Inflammatory macrophage treated with lipopolysaccharide for 4 hours (primary cell): Measurements from ENCODE around the gene SERPINA3.
"Not testable (repeated sequence)": the region's sequence is repeated elsewhere in the genome, so short reads cannot be mapped to it uniquely, and the experiment has no call there.

ENCODE experiments used
- DNase-seq: peaks from one replicate; pipeline ENCODE4 v3.0.0-alpha.2; 2020

SERPINA3 gene

DNA sequence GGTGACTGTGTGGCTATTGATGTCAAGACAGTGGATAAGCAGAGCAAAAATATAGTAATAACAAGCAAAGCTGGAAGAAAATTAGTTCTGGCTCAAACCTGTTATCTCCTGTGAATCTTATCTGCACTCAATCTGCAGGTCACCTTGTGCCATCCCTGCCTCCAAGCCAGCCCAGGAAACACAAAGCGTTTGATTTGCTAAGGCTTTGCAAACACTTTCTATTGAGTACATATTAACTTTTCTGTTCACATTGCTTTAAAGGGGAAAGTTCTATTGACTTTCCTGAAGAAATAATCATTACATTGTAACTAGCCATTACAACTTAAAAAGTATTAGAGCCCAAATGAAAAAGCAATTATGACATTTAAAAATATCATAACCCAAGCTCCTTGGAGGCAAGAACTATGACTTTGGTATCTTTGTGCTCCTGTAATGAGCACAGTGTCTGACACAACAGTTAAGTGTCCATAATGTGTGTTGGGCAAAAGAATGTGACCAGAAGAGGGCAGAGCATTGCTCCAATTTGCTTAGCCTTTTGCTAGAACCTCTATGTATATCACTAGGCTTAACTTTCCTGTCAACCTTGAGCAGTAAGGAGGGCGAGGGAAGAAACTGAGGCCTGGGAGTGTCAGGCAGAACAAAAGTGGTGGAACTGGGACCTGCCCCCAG, 24.7 kb downstream of the SERPINA3 start:
- no peak for DNase-seq

- DNase-seq, result not testable (repeated sequence)
Observed at GRCh38 chr14:94637814-94638213, 25.6 kb downstream of the SERPINA3 start.

- no peak for DNase-seq
Observed at GRCh38 chr14:94638339-94638738, 26.1 kb downstream of the SERPINA3 start.

GRCh38 chr14:94638961-94639817, 27.0 kb downstream of the SERPINA3 start:
- no peak for DNase-seq

DNA sequence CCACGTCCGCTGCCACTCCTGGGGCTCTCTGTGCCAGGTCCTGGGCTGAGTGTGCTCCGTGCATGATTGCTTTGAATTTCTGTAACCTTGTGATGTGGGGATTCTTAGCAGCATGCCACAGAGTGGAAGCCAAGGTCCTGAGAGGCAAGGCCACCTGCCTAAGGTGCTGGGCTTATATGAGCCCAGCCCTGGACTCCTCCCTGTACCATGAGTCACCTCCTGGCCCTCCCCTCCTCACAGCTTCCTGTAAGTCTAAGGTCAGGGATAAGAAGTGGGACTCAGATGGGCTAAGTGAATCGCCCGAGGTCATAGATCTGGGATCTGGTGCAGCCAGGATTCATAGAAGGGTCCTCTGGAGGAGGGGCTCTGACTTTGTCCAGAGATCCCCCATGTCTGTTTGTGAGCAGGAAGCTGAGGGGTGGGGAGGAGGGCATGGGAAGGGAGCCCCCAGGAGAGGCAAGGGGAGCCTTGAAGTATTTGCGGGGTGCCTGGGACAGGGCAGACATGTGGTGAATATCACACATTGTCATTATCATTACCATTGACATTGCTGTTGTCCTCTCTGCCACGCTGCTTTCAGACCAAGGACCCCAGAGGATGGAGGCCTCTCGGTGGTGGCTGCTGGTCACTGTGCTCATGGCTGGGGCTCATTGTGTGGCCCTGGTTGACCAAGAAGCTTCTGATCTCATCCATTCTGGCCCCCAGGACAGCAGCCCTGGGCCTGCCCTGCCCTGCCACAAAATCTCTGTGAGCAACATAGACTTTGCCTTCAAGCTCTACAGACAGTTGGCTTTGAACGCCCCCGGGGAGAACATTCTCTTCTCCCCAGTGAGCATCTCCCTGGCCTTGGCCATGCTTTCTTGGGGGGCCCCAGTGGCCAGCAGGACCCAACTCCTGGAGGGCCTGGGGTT, 28.8 kb downstream of the SERPINA3 start:
- DNase-seq, result no peak

GRCh38 chr14:94641632-94641955, 29.4 kb downstream of the SERPINA3 start:
- DNase-seq, result no peak

DNA sequence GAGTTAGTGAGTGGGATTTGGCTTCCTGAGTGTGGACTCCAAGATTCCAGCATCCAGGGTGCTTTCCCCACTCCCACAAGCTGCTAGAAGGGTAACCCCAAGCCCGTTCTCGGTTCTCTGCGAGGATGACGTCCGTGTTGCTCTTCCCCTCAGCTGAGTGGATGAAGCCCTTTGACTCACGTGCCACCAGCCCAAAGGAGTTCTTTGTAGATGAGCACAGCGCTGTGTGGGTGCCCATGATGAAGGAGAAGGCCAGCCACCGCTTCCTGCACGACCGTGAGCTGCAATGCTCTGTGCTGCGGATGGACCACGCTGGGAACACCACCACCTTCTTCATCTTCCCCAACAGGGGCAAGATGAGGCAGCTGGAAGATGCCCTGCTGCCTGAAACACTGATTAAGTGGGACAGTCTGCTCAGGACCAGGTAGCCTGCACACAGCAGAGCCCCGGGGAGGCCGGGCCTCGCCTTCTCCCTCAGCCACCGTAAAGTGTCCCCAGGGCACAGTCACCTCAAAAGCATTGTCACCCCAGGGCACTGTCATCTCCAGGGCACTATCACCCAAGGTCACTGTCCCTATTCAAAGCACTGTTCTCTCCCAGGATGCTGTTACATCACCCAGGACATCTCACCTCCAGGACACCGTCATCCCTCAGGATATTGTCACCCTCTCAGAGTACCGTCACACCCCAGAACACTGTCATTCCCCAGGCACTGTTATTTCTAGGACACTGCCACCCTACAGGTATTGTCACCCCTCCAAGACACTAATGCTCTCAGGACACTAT, 31.3 kb downstream of the SERPINA3 start:
- DNase-seq, result no peak

- DNase-seq, result no peak
Observed at GRCh38 chr14:94644102-94644535, 31.9 kb downstream of the SERPINA3 start.

DNA sequence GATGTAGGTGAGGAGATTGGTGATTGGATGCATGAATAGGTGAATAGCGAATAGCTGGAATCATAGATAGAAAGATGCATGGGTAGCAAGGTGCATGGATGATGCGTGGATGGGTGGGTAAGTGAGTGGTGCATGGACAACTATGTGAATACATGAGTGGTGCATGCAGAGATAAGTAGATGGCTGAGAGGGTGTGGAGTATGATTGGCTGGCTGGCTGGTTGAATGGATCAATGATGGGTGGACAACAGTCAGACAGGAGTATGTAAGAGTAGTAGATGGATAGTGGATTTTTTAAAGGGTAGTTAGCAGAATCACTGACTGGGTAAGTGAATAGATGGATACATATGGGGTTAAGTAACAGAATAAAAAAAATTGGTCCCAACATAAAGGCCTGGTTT, 33.9 kb downstream of the SERPINA3 start:
- DNase-seq, result no peak

- DNase-seq, result peak; percentile 6
Observed at GRCh38 chr14:94646481-94646880, 34.3 kb downstream of the SERPINA3 start.

- DNase-seq, result no peak
Observed at GRCh38 chr14:94648801-94649200, 36.6 kb downstream of the SERPINA3 start.

- DNase-seq, result no peak
Observed at GRCh38 chr14:94649543-94650443, 37.6 kb downstream of the SERPINA3 start.

GRCh38 chr14:94650444-94650775, 38.2 kb downstream of the SERPINA3 start:
- no peak for DNase-seq

DNA sequence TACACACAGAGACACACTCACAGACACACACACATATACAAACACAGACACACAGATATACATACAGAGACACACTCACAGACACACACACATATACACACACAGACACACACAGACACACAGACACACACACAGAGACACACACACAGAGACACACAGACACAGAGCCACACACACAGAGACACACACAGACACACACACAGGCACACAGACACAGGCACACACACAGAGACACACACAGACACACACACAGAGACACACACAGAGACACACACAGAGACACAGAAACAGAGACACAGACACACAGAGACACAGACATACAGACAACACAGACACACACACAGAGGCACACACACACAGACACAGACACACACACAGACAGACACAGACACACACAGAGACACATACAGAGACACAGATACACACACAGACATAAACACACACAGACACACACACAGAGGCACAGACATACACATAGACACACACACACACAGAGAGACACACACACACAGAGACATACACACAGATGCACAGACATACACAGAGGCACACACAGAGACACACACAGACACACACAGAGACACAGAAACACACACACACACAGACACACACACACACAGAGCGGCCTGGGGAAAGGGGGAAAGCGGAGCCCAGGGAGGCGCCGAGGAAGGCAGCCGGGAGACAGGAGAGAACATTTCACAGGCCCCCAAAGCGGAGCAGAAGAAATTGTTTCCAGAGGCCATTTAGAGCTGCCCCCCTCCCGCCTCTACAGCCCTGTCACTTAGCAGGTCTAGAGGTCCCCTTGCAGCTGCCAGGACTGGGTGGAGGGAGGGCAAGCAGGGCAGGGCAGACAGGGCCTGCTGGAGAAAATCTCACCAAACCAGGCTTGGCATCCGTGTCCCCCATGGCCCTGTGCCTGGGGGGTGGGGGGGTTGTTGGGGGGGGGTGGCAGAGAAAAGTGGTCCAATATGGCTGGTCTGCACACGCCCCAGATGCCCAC, 38.9 kb downstream of the SERPINA3 start:
- DNase-seq, result no peak

GRCh38 chr14:94653321-94653720, 41.1 kb downstream of the SERPINA3 start:
- DNase-seq, result no peak

GRCh38 chr14:94654071-94654861, 42.1 kb downstream of the SERPINA3 start:
- no peak for DNase-seq

DNA sequence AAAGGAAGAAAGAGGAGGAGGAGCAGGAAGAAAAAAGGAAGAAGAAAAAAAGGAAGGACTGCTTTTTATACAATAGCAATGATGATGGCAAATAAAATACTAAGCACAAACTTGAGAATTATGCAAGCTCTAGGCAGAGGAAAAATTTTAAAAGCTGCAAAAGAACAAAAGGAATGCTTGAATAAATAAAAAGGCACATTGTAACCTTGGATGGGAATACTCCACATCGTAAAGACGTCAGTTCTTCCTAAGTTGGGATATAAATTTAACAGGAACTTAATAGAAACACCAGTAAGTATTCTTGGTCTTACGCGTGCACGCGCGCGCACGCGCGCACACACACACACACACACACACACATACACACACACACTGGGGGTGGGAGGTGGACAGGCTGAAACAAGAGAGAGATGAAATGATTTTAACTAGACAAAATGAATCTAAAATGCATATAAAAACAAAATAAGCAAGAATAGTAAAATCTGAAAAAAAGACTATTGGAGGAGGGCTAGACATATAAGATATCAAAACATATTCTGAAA, 43.0 kb downstream of the SERPINA3 start:
- DNase-seq, result no peak

DNA sequence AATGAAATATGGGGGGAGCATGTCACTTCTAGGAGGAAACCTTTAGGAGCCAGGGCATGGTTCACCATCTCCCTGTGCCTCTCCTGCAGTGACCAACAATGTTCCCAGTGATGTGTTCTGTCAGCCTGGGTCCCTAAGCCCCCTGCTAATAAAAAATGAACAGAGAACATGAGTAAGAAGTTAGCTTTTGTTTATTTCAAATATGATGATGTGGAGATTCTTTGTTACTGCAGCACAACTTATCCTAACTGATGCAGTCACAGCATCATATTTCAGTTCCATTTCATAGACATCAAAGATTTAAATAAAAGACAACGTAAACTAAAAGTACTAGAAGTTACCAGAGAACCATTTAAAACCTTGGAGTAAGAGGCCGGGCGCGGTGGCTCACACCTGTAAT, 43.9 kb downstream of the SERPINA3 start:
- no peak for DNase-seq

DNA sequence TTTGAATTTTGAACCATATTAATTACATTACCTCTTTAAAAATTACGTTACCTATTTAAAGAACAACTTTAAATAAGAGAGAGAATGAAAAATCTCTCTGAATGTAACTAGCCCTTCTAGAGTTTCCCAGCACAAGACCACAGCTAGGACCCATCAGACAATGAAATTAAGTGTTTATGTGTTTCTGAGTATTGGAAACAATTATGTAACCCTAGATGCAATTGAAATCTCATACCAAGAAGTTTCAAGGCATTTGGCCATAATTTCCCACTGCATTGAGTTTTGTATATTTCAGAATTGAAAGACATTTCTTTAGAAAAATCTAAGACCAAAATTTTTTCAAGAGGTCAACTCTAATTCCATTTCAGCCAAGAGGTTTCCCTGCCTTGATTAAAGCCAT, 47.1 kb downstream of the SERPINA3 start:
- DNase-seq, result no peak
